NK-92 treated with Interleukin-12 subunit alpha and Interleukin-12 subunit beta, amount 100 ng/mL, for 24 hours (cell line): Measurements from ENCODE around the gene FGD6.
"Not testable (repeated sequence)": the region's sequence is repeated elsewhere in the genome, so short reads cannot be mapped to it uniquely, and the experiment has no call there.

Experiments used
- DNase-seq: peaks from one replicate; lab custom pipeline; 2025; lab: John Stamatoyannopoulos, UW

FGD6 gene

DNA sequence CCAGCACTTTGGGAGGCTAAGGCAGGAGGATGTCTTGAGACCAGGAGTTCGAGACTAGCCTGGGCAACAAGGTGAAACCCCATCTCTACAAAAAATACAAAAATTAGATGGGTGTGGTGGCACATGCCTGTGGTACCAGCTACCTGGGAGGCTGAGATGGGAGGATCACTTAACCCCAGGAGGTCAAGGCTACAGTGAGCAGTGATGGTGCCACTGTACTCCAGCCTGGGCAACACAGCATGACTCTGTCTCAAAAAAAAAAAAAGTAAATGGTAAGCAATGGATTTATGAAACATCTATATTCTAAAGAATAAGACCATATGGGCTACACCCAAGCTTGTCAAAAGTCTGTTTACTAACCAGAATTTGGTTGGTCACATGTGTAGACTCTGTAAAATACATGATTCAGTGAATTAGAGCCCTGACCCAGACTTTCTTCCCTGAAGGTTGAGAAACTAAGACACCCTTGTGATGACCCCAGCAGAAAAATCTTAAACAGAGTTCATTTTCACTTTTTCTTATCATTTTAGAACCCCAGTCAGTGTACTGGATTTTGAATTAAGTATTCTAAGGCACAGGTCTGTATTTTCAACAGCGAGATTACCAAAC lies 12.1 kb downstream of the FGD6 start:
- DNase-seq, result no peak

- no peak for DNase-seq
Observed at GRCh38 chr12:95204141-95204866, 13.0 kb downstream of the FGD6 start.

DNA sequence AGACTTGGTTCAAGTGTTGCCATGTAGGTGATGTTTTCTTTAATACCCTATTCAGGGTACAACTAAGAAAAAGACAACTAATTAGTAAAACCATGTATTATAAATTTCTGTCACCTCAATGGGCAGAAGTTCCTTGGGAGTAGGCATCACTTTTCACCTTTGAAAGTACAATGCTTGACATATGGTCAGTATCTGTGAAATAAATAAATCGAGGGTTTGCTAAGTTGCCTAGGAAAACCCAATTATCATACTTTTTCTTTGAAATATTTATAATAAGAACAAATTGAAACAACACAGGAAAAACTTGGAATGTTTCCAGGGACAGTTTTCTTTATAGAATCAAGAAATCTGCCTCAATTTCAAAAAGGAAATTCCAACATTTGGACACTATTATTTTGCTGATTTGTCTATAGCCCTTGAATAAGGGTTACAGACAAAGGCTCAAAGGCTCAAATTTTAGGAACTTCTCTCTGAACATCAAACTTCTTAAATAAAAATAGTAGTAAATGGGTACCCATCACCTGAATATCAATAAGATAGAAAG lies 13.7 kb downstream of the FGD6 start:
- DNase-seq, result no peak

GRCh38 chr12:95202691-95203486 lies 14.4 kb downstream of the FGD6 start:
- no peak for DNase-seq

DNA sequence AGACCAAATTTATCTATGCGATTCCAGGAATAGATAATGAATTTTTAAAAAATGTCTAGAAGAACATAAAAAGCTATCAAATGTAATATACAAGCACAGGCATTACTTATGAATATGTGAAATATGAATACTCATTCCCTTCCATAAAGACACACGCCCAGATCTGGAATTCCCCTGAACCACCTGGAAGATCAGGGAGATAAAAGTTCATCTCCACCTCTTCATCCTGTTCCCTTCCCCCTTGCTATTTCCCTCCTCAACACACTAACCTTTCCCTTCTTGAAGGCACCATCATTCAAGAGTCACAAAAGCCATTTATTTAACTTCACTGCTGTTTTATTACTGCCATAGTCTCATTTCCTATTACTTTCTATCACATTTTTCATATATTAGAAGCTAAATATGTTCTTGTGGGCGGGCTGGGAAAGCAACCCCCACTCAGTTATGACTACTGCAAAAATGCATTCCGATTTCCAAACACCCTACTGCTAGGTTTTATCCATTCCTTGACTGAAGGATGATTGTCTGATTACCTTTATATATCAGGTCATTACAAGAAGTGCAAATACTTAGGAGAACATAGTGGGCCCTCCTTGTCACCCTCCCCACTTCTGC lies 16.1 kb downstream of the FGD6 start:
- DNase-seq, result no peak

GRCh38 chr12:95200128-95200894 lies 17.0 kb downstream of the FGD6 start:
- no peak for DNase-seq

GRCh38 chr12:95198914-95199313 lies 18.4 kb downstream of the FGD6 start:
- no peak for DNase-seq

DNA sequence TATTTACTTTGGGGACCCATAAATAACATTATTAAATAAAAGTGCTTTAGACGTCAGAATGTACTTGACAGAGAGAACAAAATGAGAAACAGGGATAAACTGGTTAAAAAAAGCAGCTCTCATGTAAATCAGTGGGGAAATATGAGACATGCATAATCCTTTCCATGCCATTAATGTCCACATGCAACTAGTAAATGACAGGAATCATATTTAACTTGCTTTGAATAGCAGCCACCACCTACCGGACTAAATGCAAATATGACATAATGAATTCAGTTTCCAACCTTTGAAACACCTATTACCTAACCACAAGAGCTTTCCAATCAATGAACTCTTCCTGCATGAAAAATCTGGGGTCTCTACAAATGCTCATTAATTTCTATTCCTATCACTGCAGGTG lies 19.6 kb downstream of the FGD6 start:
- no peak for DNase-seq

GRCh38 chr12:95196875-95197569 lies 20.2 kb downstream of the FGD6 start:
- not testable (repeated sequence) for DNase-seq

DNA sequence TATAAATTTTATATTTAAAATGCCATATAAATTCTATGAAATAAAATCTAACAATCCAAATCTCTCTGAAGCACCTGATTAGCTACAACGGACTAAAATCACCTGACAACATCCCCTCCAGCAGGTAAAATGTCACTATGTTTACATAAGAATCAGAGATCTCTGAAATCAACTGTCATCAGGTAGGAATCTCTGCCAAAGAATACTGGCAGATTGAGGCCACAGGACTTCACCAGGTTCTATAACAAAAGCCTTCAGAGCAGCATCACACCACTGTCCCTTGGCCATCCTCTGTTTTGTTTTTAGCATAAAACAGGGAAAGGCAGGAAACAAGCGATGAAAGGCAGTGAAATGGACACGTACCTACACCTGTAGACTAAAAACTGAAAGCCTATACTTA lies 22.1 kb downstream of the FGD6 start:
- DNase-seq, result no peak

DNA sequence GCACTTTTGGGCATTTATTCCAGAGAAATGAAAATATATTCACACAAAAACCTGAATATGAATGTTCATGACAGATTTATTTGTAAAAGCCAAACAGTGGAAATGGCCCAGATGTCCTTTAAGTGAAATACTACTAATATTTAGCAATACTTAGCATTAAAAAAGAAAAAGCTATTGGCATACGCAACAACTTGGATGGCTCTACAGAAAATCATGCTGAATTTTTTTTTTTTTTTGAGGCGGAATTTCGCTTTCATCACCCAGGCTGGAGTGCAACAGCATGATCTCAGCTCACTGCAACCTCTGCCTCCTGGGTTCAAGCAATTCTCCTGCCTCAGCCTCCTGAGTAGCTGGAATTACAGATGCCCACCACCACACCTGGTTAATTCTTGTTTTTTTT lies 24.1 kb downstream of the FGD6 start:
- DNase-seq, result no peak

- DNase-seq, result no peak
Observed at GRCh38 chr12:95192271-95192670, 25.0 kb downstream of the FGD6 start.

GRCh38 chr12:95191060-95191696 lies 26.1 kb downstream of the FGD6 start:
- DNase-seq, result no peak

GRCh38 chr12:95187865-95188415 lies 29.3 kb downstream of the FGD6 start:
- no peak for DNase-seq

GRCh38 chr12:95185854-95186253 lies 31.4 kb downstream of the FGD6 start:
- DNase-seq, result no peak

- no peak for DNase-seq
Observed at GRCh38 chr12:95185072-95185471, 32.2 kb downstream of the FGD6 start.

GRCh38 chr12:95184121-95184520 lies 33.1 kb downstream of the FGD6 start:
- no peak for DNase-seq

DNA sequence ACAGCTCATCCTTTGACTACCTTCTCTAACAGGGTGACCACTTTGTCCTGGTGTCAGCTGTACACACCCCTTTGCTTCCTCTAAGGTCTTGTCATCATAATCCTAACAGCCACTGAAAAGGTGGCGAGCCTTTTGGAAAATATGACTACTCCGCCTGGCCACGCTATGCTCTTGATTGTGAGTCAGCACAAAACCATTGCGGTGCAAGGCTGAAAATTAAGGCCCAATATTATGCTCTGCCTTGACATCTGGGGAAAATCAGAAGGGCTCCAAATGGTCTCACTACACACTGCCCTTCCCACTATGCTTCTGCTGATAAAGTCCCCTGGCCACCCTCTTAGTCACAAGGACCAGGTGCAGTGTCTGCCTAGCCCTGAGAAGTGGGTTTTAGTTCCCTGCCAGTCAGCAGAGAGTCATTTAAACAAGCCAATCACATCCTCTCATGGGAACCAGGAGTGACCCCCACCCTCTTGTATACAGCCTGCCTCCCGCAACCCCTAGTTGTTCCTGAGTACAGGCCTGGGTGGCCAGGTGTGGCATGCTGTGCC lies 34.3 kb downstream of the FGD6 start:
- DNase-seq, result no peak

DNA sequence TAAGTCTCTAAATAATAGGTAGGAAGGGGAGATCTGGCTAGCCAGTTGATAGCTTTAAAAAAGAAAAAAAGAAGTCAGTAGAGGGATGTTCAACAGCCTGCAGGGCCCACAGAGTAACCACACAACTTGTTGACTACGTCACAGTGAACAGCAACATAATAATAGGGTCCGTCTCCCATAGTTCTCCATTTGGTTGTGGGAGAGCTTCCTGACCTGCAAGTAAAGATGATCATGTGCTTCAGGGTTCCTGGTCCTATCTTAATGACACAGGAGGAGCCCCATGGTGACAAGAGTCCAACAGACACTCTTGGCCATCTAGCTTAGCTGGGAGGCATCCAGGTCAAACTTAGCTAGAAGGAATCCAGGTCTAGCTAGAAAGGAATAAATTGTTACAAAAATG lies 36.2 kb downstream of the FGD6 start:
- no peak for DNase-seq

DNA sequence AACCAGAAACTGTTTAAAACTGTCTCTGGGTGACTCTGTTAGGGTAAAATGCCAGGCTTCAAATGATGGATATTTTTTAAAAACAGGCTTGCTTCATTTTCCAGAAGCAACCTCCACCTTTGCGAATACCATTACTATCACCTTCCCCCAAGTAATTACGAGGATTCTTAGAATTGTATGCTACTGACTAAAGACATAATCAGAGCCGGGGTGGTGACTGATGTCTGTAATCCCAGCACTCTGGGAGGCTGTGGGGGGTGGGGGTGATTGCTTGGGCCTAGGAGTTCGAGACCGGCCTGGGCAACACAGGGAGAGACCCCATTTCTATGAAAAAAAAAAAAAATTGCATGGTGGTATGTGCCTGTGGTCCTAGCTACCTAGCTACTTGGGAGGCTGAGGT lies 38.3 kb downstream of the FGD6 start:
- no peak for DNase-seq
